H9 (cell line): ENCODE results near the gene SLMAP. TPM values are rescaled to one million over a fixed set of nuclear protein-coding genes. Genes with fewer than 3 reads are reported as not detected.

Experiments
- DNase-seq: peaks from one replicate; pipeline ENCODE4 v3.0.0-alpha.2; 2017
- H2AFZ ChIP-seq: one replicate; pipeline ENCODE4 v1.6.1; 2013; ENCODE audit warnings: mild to moderate bottlenecking, low read length, control low read depth, moderate library complexity
- H2AK5ac ChIP-seq: 2 replicates; pipeline ENCODE4 v1.6.1; 2013; ENCODE audit warnings: low read length, control low read depth, mixed read lengths; ENCODE audit not compliant: insufficient read length
- H2BK120ac ChIP-seq: one replicate; pipeline ENCODE4 v1.6.1; 2013; ENCODE audit warnings: low read depth, mild to moderate bottlenecking, low read length, control low read depth, inconsistent platforms; ENCODE audit not compliant: poor library complexity, severe bottlenecking
- H2BK12ac ChIP-seq: 2 replicates; pipeline ENCODE4 v1.6.1; 2013; ENCODE audit warnings: low read length, control low read depth, mixed read lengths, low read depth; ENCODE audit not compliant: insufficient read length
- H2BK15ac ChIP-seq: 2 replicates; pipeline ENCODE4 v1.6.1; 2013; ENCODE audit warnings: low read depth, low read length, control low read depth
- H2BK20ac ChIP-seq: one replicate; pipeline ENCODE4 v1.6.1; 2013; ENCODE audit warnings: low read depth, mild to moderate bottlenecking, low read length, control low read depth, inconsistent platforms; ENCODE audit not compliant: poor library complexity, severe bottlenecking
- H2BK5ac ChIP-seq: 2 replicates; pipeline ENCODE4 v1.6.1; 2013; ENCODE audit warnings: low read length, control low read depth, mixed read lengths; ENCODE audit not compliant: insufficient read length
- H3K14ac ChIP-seq: 2 replicates; pipeline ENCODE4 v1.6.1; 2013; ENCODE audit warnings: low read length, control low read depth; ENCODE audit not compliant: insufficient read depth
- H3K18ac ChIP-seq: 2 replicates; pipeline ENCODE4 v1.6.1; 2013; ENCODE audit warnings: low read depth, mild to moderate bottlenecking, mixed read lengths, low read length, control low read depth; ENCODE audit not compliant: insufficient read length
- H3K23ac ChIP-seq: 2 replicates; pipeline ENCODE4 v1.6.1; 2013; ENCODE audit warnings: low read length, control low read depth, mixed read lengths, low read depth; ENCODE audit not compliant: insufficient read length
- H3K23me2 ChIP-seq: 2 replicates; pipeline ENCODE4 v1.6.1; 2013; ENCODE audit warnings: low read depth, mild to moderate bottlenecking, mixed read lengths, low read length, control low read depth; ENCODE audit not compliant: insufficient read length, poor library complexity, severe bottlenecking
- H3K27ac ChIP-seq: 2 replicates; pipeline ENCODE4 v1.5.1; 2013; ENCODE audit warnings: low read length, control low read depth, mixed read lengths, low read depth; ENCODE audit not compliant: insufficient read length
- H3K27me3 ChIP-seq: 2 replicates; pipeline ENCODE4 v1.6.1; 2013; ENCODE audit warnings: low read length, control low read depth, inconsistent platforms; ENCODE audit not compliant: insufficient read depth
- H3K4ac ChIP-seq: 2 replicates; pipeline ENCODE4 v1.6.1; 2013; ENCODE audit warnings: low read depth, mild to moderate bottlenecking, control low read depth, inconsistent platforms, low read length, moderate library complexity
- H3K4me1 ChIP-seq: 2 replicates; pipeline ENCODE4 v1.6.1; 2013; ENCODE audit warnings: low read length, control low read depth, inconsistent platforms; ENCODE audit not compliant: insufficient read depth
- H3K4me2 ChIP-seq: 2 replicates; pipeline ENCODE4 v1.6.1; 2013; ENCODE audit warnings: low read length, control low read depth, mixed read lengths; ENCODE audit not compliant: insufficient read length, insufficient read depth
- H3K56ac ChIP-seq: 2 replicates; pipeline ENCODE4 v1.6.1; 2013; ENCODE audit warnings: low read depth, mild to moderate bottlenecking, mixed read lengths, low read length, control low read depth; ENCODE audit not compliant: insufficient read length
- H3K79me1 ChIP-seq: 2 replicates; pipeline ENCODE4 v1.6.1; 2013; ENCODE audit warnings: low read depth, mild to moderate bottlenecking, moderate library complexity, low read length, control low read depth, inconsistent platforms; ENCODE audit not compliant: insufficient read depth, poor library complexity, severe bottlenecking
- H3K79me2 ChIP-seq: 2 replicates; pipeline ENCODE4 v1.6.1; 2013; ENCODE audit warnings: low read length, control low read depth, inconsistent platforms; ENCODE audit not compliant: insufficient read depth
- H3K9ac ChIP-seq: 2 replicates; pipeline ENCODE4 v1.6.1; 2013; ENCODE audit warnings: low read length, control low read depth, mixed read lengths; ENCODE audit not compliant: insufficient read length; ENCODE audit errors: extremely low read depth
- H3K9me3 ChIP-seq: one replicate; pipeline ENCODE4 v1.6.1; 2013; ENCODE audit warnings: low read depth, low read length, inconsistent platforms; ENCODE audit not compliant: control insufficient read depth
- H3T11ph ChIP-seq: one replicate; pipeline ENCODE4 v1.6.1; 2013; ENCODE audit warnings: mild to moderate bottlenecking, low read length, control low read depth, inconsistent platforms
- H4K20me1 ChIP-seq: one replicate; pipeline ENCODE4 v1.6.1; 2013; ENCODE audit not compliant: control insufficient read depth, insufficient read length, insufficient read depth
- H4K5ac ChIP-seq: 2 replicates; pipeline ENCODE4 v1.6.1; 2013; ENCODE audit warnings: low read depth, mild to moderate bottlenecking, mixed read lengths, low read length, control low read depth; ENCODE audit not compliant: insufficient read length
- H4K8ac ChIP-seq: replicated peaks from 2 replicates; pipeline ENCODE4 v1.6.1; 2013; ENCODE audit warnings: low read length, control low read depth, mixed read lengths, low read depth; ENCODE audit not compliant: insufficient read length
- H4K91ac ChIP-seq: 2 replicates; pipeline ENCODE4 v1.6.1; 2013; ENCODE audit warnings: low read depth, mild to moderate bottlenecking, moderate library complexity, mixed read lengths, low read length, control low read depth; ENCODE audit not compliant: insufficient read length
- H3K27ac Mint-ChIP-seq, 3 experiments: 2 replicates in 2 of 3; 3 replicates in 1 of 3; pipeline ENCODE4 v1.8.0; 2020 to 2021; ENCODE audit warnings: mixed read lengths in 3 of 3, mild to moderate bottlenecking in 1 of 3, moderate library complexity in 1 of 3
- H3K27me3 Mint-ChIP-seq: 2 replicates; pipeline ENCODE4 v1.8.0; 2021; ENCODE audit warnings: low read depth, mild to moderate bottlenecking, moderate library complexity, mixed read lengths
- H3K36me3 Mint-ChIP-seq, 3 experiments: 2 replicates in 2 of 3; 3 replicates in 1 of 3; pipeline ENCODE4 v1.8.0; 2020 to 2021; ENCODE audit warnings: low read depth in 3 of 3, mixed read lengths in 3 of 3; ENCODE audit not compliant: insufficient read depth in 1 of 3
- H3K4me1 Mint-ChIP-seq, 2 experiments: 2 replicates each; pipeline ENCODE4 v1.8.0; 2020; ENCODE audit warnings: mixed read lengths in 2 of 2
- H3K4me3 Mint-ChIP-seq, 2 experiments: 2 replicates in 1 of 2; 3 replicates in 1 of 2; pipeline ENCODE4 v1.8.0; 2020 to 2021; ENCODE audit warnings: mild to moderate bottlenecking in 2 of 2, mixed read lengths in 2 of 2, moderate library complexity in 1 of 2
- H3K9me3 Mint-ChIP-seq, 2 experiments: 2 replicates in 1 of 2; 3 replicates in 1 of 2; pipeline ENCODE4 v1.8.0; 2020; ENCODE audit warnings: mild to moderate bottlenecking in 2 of 2, mixed read lengths in 2 of 2, moderate library complexity in 1 of 2
- CTCF ChIP-seq: fragments of 200-600 bp; sonication (generic); conservative IDR thresholded peaks from 3 replicates; pipeline ENCODE4 v1.8.0; 2021; ENCODE audit warnings: antibody characterized with exemption, mild to moderate bottlenecking
- WGBS: extraction: QIAGEN DNeasy Blood & Tissue Kit; methylation state at CpG from one replicate; pipeline ENCODE4 v1.1.7; 2013; ENCODE audit warnings: missing lambda C conversion rate, low lambda C conversion rate, mixed read lengths; ENCODE audit not compliant: insufficient read length; ENCODE audit errors: extremely low coverage; 5-methylcytosine and 5-hydroxymethylcytosine counted together
- total RNA-seq: library from RNA; stranded (reverse); gene quantifications from 2 replicates; pipeline ENCODE4 v1.2.1, GENCODE V29; 2021

Gene SLMAP
- total RNA-seq, 1 experiment from 2014 or later, result 65.1 TPM

- H3K4me1 Mint-ChIP-seq, result peaks cover 6 to 7% of the 10 kb centered on the region in 2 experiments; a peak in 2 of 4 replicates
- Histone ChIP-seq H3K23ac (no peak overlapping the region), H4K8ac (no peak overlapping the region), H3K18ac (no peak overlapping the region), H2BK15ac (no peak overlapping the region), H3K4ac (no peak overlapping the region), H3K79me1 (peaks cover 5% of the 10 kb centered on the region), H2BK120ac (no peak overlapping the region), H3K9ac (no peak overlapping the region), H3K56ac (no peak overlapping the region), H2AFZ (no peak overlapping the region), H3K27ac (no peak overlapping the region), H2BK12ac (no peak overlapping the region), H3K23me2 (no peaks in the 10 kb centered on the region), H3K27me3 (no peaks in the 10 kb centered on the region), H3K14ac (no peak overlapping the region), H2BK20ac (no peak overlapping the region), H3T11ph (no peak overlapping the region), H3K4me2 (no peak overlapping the region), H4K91ac (no peak overlapping the region), H2AK5ac (no peak overlapping the region), H3K79me2 (peaks cover 5% of the 10 kb centered on the region; the same call in 1 of the 2 replicates), H3K9me3 (no peaks in the 10 kb centered on the region), H2BK5ac (no peak overlapping the region), H4K5ac (no peak overlapping the region), H3K4me1 (no peaks in the 10 kb centered on the region), H4K20me1 (no peaks in the 10 kb centered on the region)
- no peak overlapping the region for H3K4me3 Mint-ChIP-seq
- no peaks in the 10 kb centered on the region for H3K9me3 Mint-ChIP-seq
- no peaks in the 10 kb centered on the region for H3K27me3 Mint-ChIP-seq
- H3K36me3 Mint-ChIP-seq, result no peaks in the 10 kb centered on the region; a peak in 1 of 7 replicates
- no peak for TF ChIP-seq CTCF
- no CpG with 5 or more reads among the region's 1 CpG for WGBS
- H3K27ac Mint-ChIP-seq, result no peak overlapping the region
- DNase-seq, result no peak
Measured at GRCh38 chr3:57784089-57784735, 28.1 kb downstream of the SLMAP start.
